Measurements from ENCODE around the gene DNAH14.
"Not testable (repeated sequence)": the region's sequence is repeated elsewhere in the genome, so short reads cannot be mapped to it uniquely, and the experiment has no call there.

Gene DNAH14

DNA sequence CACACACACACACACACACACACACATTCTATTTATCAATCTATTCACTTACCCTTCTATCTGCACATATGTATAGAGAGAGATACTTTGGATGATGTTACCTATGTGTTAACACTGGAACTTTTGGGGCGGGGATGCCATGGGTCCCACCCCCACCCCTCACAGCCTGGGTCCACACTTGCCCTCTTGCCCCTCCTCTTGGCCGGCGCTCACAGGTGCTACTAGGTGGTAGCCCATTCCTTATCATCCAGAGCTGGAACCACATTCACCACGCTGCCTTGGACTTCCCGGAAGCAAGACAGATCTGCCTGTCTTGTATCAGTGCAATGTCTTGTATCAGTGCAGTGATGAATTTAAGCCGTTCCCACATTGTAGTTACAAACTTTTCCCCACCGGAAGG lies 413.2 kb downstream of the DNAH14 start:
- no peak for DNase-seq

DNA sequence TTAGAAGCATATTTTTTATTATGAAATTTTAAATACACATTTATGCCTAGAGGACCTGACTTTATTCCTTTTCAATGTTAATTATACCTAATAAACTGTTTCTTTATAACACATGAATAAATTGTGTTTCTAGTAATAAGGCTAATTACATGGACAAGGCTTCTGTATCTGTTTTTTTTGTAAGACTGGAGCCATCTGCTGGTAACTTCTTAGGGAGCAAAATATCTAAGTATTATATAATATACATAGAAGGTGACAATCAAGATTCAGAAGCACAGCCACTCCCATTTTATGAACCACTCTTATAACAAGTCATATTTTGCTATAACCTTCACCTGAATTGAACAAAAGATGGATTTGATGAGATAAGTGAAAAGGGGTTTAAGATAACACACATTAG lies 414.1 kb downstream of the DNAH14 start:
- no peak for DNase-seq

DNA sequence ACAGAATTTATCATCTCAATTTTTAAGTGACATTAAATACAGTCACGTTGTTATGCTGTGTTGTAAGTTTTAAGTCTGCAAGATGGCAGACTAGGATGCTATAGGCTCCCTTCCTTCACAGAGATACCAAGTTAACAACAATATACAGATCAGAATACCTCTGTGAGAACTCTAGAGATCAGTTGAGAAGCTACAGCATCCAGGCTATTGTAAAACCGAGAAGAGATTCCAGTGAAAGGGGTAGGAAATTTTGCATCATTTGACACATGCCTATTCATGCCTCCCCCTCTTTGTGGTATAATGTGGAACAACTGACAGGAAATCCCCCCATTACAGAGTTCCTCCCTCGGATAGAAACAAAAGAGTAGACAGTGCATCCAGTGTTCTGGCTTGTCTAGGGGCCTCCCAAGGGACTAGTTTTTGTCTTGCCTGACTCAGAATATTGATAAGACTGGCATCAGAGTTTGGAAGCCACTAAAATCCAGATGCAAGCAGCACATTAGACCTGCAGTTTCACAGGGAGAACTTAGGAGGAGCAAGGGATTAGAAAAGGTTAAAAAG lies 417.7 kb downstream of the DNAH14 start:
- no peak for DNase-seq

DNA sequence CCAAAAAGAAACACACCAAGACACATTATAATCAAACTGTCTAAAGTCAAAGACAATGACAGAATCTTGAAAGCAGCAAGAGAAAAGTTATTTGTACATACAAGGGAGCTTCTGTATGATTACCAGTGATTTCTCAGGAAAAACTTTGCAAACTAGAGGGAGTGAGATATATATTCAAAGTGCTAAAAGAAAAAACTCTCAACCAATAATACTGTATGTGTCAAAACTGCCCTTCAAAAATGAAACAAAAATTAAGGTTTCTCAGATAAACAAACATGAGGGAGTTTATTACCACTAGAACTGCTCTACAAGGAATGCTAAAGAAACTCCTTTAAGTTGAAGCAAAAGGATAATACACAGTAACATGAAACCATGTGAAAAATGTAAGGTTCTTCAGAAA lies 418.9 kb downstream of the DNAH14 start:
- DNase-seq = no peak

DNA sequence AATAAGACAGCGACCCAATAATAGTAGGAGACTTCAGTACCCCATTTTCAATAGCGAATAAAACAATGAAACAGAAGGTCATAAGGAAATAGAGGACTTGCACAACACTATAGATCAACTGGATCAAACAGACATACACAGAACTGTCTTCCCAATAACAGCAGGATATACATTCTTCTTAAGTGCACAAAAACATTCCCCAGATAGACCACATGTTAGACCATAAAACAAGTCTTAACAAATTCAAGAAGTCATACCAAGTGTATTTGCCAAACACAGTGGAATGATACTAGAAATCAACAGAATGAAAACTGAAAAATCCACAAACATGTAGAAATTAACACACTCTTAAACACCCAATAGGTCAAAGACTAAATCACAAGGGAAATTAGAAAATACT lies 420.4 kb downstream of the DNAH14 start:
- DNase-seq = no peak

DNA sequence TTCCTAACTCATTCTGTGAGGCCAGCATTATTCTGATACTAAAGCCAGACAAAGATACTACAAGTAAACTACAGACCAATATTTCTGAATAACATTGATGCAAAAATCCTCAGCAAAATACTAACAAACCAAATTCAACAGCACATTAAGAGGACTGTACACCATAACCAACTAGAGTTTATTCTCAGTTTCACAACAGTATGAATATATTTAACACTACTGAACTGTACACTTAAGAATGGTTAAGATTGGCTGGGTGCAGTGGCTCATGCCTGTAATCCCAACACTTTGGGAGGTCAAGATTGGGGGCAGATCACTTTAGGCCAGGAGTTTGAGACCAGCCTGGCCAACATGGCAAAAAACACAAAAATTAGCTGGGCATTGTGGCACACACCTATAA lies 421.4 kb downstream of the DNAH14 start:
- DNase-seq = no peak

DNA sequence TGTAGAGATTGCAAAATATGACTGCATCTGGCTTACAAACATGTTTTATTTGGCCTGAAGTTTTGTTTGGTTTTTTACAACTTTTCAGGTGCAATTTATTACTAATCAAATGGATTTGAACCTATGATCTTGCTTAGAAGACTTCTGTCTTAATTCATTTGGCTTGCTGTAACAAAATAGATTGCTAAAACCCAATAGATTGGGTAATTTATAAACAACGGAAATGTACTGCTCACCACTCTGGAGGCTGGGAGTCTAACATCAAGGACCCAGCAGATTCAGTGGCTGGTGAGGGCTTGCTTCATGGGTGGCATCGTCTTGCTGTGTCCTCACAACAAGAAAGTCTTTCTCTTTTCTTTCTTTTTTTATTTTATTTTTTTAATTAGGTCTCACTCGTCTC lies 425.4 kb downstream of the DNAH14 start:
- no peak for DNase-seq

DNA sequence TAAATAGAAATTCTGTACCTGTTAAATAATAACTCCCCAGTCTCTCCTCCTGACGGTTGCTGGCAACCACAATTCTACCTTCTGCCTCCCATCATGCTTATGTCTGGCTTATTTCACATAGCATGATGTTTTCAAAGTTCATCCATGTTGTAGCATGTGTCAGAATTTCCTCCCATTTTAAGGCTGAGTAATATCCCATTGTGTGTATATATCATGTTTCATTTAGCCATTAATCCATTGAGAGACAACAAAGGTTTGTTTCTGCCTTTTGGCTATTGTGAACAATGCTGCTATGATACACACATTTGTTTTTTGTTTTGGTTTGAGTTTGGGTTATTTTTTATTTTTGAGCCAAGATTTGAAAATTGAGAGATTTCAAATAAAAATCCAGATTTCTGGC lies 426.4 kb downstream of the DNAH14 start:
- no peak for DNase-seq

DNA sequence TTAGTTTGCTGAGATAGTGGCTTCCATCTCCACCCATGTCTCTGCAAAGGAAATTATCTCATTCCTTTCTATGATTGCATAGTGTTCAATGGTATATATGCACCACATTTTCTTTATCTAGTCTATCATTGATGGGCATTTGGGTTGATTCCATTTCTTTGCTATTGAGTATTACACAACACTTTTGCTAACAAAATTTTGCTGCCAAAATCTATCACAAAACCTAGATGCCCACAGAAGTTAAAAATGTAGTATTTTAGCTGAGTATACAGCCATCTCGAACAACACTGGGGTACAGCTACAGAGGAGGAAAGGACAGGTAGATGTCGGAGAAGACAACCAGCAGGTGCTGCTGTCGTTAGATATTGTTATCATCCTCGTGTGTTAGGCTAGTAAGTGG lies 430.6 kb downstream of the DNAH14 start:
- no peak for DNase-seq

DNA sequence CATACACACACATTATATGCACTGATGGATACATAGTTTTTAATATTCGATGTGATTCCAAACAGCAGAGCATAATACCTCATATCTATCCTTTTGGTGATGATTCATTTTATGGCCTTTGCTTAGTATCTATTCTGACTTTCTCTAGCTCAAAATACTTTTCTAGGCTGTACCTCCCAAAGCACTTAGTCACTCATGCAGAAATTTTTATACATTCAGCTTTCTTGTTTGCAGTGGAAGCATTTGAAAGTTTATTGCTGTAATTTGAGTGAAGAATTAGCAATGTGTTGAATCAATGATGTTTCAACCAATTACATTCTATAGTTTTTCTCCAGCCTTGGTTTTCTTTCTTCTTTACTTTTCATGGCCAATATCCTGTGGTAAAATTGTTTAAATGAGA lies 431.7 kb downstream of the DNAH14 start:
- no peak for DNase-seq

DNA sequence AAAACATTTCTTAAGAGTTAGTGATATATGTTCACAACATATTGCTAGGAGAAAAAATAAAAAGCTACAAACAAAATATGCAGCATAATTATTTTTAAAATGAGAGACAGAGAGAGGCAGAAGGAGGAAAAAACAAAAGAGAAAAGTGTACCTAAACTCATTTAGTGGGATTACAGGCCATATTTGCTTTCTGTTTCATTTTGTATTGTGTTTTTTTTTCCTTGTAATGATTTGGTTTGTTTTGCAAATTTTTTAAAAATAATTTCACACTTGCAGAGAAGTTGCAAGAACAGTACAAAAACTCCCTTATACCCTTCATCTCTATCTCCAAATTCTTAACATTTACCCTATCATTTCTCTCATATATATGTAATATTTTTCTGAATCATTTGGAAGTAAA lies 433.3 kb downstream of the DNAH14 start:
- DNase-seq = no peak

DNA sequence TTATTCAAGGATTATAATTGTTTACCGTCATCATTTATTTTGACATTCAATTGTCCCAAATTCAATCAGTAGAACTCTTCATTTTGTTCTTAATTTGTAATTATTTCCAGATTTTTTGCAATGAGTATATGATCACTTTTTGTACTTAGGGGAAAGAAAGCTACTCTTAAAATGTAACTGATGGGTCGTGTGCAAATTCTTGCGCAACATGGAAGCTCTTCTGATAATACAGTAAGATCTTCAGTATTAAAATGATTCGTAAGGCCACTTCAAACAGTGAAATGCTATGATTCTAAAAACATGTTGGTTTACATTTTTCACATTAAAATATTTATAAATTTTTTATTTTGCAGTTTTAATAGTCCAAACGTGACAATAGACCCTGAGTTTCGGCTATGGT lies 435.0 kb downstream of the DNAH14 start:
- DNase-seq = no peak

DNA sequence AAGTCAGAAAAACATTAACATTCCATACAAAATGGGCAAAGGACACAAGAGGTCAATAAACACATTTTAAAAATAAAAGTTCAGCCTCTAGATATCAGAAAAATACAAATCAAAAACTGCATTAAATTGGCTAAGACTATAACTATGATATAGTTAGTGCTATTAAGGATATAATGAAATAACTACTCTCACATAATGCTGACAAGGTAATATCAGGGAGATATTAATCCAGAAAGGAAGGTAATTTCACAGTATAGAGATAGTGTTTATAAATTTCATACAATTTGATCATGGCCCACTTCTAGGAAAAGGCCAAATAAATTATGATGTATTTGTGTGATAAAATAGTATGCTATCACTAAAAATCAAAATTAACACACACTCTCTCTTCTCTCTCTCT lies 436.5 kb downstream of the DNAH14 start:
- no peak for DNase-seq

DNA sequence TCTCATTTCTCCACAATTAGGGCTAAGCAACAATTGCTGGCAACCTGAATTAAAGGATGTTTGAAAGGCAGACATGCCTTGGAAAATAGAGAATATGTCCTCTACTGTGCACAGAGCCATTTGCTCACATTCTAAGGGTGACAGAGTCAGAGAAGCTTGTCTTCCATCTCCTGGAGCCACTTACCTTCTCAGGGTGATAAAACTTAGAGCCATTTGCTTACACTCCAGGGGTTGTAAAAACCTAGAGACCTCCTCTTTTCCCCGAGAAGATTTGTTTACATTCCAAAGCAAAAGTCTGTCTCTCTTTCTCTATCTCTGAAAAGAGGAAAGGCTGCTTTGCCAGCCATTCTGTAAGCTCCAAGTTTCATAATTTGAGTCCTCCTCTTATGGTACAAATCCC lies 437.1 kb downstream of the DNAH14 start:
- DNase-seq = no peak

DNA sequence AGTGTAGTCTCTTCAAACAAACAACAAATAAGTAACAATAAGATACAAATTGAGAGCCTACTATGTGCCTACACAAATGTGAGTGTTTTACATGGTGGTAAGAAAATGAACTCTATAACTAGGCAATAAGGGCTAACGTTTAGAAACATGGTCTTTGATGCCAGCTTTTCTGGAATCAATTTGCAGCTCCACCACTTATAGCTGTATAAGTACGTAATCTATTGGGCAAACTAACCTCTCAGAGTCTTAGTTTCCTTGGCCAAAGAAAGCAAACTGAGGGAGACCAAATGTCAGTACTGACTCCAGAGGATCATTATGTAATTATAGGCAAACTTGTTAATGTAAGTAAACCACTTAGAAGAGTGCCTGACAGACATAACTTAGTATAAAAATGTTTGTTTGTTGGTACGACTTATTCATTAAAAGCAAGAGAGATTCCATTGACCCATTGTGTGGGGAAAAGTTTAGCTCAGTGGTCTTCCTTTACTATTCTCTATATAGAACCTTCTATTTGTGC lies 438.6 kb downstream of the DNAH14 start:
- no peak for DNase-seq

DNA sequence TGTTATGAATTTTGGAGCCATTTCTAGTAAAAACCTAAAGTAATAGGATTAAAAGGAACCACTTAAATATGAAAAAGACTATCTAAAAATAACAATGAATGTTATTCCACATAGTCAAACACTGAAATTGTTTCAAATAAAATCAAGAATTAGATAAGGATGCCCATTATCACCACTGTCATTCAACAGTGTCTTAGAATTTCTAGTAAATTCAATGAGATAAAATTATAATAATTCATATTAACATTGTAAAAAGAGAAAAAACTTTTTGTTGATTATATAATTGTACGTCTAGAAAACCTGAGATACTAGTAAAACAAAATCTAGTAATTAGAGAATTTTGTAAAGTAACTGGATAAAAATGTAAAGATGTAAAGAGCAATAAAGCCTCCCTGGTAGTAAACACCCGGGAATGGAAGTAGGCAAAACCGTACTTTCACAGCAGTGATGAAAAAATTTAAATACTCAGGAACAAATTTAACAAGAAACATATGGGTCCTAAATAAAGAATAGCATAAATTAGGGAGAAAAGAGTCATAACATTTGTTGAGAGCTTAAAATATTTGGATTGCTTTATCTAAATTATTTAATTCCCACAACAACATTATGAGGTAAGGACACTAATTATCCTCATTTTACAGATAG lies 442.0 kb downstream of the DNAH14 start:
- DNase-seq = no peak

DNA sequence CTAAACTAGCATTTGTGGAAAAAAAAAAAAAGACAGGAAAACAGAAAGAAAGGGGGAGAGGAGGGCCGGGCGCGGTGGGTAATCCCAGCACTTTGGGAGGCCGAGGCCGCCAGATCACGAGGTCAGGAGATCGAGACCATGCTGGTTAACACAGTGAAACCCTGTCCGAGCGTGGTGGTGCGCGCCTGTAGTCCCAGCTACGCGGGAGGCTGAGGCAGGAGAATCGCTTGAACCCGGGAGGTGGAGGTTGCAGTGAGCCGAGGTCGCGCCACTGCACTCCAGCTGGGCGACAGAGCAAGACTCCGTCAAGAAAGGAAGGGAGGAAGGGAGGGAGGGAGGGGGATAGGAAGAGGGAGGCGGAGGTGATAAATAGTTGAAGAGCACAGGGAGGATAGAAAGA lies 443.7 kb downstream of the DNAH14 start:
- DNase-seq = no peak

DNA sequence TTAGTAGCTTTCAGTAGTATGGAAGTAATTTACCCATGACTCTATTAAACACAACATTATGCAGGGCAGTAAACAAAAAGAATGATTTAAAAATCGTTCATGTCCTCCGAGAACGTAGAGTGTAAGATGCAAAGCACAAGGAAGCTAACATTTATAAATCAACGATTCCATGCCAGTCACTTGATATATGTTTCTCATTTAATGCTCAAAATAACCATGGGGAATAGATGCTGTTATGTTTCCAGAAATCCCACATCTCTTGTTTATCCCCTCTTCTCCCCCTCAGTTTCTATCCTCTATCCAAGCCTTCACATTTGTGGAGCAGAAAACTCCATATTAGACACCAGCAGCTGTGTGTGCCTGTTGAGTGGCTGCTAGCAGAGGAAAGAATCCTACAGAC lies 445.5 kb downstream of the DNAH14 start:
- no peak for DNase-seq

DNA sequence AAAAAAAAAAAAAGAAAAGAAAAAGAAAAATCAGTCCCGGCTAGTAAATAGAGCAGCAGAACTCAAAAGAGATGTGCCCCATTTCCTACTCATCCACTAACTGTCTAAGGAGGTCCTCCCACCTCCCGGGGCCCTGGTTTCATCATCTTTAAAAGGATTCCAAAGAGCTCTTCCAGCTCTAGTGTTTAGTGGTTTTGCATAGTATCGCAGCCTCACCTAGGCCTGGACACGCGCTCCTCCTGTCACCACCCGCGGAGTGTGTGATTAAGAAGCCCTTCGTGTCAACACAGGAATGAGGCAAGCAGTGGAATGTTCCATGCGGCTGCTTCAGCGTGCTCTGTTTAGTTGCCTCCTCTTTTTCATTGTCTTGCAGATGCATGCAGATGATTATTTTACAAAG lies 449.4 kb downstream of the DNAH14 start:
- DNase-seq = no peak

DNA sequence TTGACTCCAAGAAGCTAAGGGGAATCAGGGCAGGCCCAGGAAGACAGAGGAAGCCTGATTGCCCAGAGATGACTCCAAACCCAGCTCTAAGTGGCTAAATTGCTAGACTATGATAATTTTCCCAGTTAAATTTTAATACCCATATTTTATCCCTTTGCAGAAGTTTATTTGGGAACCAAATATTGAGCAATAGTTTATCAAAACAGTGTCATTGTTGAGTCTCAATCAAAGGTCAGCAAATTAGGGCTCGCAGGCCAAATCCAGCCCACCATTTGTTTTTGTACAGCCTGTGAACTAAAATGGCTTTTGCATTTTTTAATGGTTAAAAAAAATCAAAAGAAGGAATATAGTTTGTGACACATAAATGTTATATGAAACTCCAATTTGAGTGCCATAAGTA lies 451.2 kb downstream of the DNAH14 start:
- DNase-seq = no peak

DNA sequence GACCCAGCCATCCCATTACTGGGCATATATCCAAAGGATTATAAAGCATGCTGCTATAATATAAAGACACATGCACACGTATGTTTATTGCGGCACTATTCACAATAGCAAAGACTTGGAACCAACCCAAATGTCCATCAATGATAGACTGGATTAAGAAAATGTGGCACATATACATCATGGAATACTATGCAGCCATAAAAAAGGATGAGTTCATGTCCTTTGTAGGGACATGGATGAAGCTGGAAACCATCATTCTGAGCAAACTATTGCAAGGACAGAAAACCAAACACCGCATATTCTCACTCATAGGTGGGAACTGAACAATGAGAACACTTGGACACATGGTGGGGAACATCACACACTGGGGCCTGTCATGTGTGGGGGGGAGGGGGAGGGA lies 457.4 kb downstream of the DNAH14 start:
- not testable (repeated sequence) for DNase-seq

DNA sequence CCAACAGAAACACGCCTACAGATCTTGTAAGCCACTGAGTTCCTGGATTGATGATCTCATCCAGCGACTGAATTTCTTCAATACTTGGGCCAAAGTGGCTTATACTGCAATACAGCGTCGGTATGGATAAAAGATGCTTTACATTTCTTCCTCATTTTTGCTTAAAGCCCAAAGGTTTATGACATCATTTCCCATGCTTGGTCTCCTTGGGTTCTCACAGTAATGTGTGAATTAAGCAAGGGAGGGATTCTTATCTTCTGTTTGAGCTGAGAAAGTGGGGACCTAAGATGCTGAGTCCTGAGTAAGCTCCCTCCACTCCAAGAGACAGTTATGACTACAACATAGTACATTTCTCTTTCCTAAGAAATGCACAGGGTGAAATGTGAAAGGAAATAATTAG lies 458.9 kb downstream of the DNAH14 start:
- no peak for DNase-seq

DNA sequence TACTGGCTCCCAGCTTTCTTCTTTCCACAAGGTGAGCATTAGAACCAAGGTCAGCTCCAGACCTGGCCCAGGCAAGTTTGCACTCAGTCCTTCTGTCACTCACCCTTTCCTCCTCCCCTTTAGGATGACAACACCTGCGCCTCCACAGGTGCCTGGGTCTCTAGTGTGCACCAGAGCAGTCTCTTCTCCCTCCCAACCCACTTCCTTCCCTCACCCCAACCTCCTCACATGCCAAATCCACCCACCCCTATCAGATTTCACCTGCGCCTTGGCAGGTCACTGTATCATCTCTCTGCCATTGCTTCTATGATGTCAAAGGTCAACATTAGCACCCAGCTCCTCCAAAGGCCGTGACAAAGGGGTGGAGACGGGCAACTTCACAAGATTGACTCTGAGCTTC lies 460.4 kb downstream of the DNAH14 start:
- DNase-seq = no peak

DNA sequence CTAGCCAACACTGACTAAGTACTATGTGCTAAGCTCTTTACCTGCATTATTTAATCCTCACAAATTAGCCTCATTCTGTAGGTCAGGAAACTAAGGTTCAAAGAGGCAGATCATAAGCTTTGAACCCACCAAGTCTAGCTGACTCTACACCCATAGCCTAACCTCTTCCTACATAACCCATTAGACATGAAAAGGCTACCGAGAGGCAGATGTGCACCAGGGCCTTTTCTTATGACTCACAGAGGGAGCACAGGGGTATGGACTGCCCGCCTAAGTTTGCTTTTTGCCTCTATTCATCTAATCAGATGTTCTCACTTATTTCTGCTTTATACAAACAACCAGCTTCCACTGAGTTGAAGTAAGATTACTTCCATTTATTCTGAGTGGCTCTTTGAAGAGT lies 466.9 kb downstream of the DNAH14 start:
- DNase-seq = no peak
